ENCODE results near the gene SH3RF3. TPM values are rescaled to one million over a fixed set of nuclear protein-coding genes. Genes with fewer than 3 reads are reported as not detected.
A peak's percentile ranks its signal among the peaks of the same experiment; 100 is the strongest.

Gene SH3RF3
- polyA plus RNA-seq, 1 of the 3 experiments (the other 2 are of a cell fraction), result 1.9 TPM

DNA sequence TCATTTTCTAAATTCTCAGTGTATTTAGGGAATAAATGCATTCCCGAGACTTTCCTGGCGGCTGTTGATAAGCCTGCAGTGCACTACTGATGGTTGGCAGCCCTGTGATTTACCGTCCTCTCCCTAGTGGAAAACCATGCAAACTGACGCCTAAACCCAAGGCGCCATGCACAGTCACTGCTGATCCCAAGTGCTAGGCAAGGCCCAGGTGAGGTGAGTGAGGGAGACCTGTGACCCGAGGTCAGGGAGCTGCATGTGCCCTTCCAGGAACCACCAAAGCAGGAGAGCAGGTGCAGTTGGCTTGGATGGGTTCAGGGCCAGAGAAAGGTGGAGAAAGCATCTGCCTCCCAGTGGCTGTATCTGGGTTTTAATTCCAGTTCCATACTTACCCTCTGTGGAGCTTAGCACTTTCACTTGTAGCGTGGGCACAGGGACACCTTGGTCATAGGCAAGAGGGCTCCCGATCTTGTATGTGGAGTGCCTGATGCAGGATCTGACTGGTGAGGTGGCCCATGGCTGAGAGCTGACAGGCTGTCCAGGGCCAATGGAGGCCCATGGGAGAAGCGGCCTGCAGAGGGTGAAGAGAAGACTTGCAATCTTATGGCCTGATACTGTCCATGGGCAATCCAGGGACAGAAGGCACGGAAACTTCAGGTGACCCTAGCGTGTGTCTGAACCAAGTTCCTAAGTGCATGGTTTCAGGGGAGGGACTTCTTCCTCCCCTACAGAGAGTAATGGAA is 131.3 kb downstream of the SH3RF3 start:
- H3K4me1 ChIP-seq (ENCODE audit: control insufficient read depth in 1 of 2, insufficient read depth in 2 of 2, low read depth in 1 of 2, low read length in 1 of 2), result peaks cover 0 to 48% of the 10 kb centered on the region in 2 experiments; a peak in 1 of 4 replicates
- no peaks in the 10 kb centered on the region for H3K9me2 ChIP-seq
- H3K4me2 ChIP-seq, result no peak overlapping the region
- H3F3A ChIP-seq (replicated peaks; ENCODE audit: insufficient read depth), result no peaks in the 10 kb centered on the region
- no peaks in the 10 kb centered on the region for H3K27me3 ChIP-seq (ENCODE audit: insufficient read depth)
- no peak overlapping the region for H2AFZ ChIP-seq (ENCODE audit: low read depth)
- DNase-seq, result no peak
- H3K4me3 ChIP-seq (ENCODE audit: low read depth in 2 of 2, low read length in 1 of 2), result no peak overlapping the region
- peak overlapping the region in 1 of 2 experiments; percentile 67; a peak in 2 of 4 replicates for H3K27ac ChIP-seq (ENCODE audit: low read depth in 2 of 2, low read length in 1 of 2)
- no peak overlapping the region for H3K9ac ChIP-seq
- POLR2A ChIA-PET, result no interaction called here
- 91% methylated on average over 9 of the region's 11 CpGs for WGBS (ENCODE audit: low lambda C conversion rate)
- CTCF ChIA-PET, result interaction anchor here (1.0 kb wide), 1 partner anchor 132 kb away, joined by 4 read pairs; no protein-coding TSS in a partner anchor
- TF ChIP-seq RAD21 (IDR thresholded peaks at IDR 0.05; ENCODE audit: low read length), result no peak
- TF ChIP-seq RCOR1 (IDR thresholded peaks at IDR 0.05; ENCODE audit: low read length), result no peak
- TF ChIP-seq SMC3 (IDR thresholded peaks at IDR 0.05; ENCODE audit: low read depth, low read length), result no peak
- no peak for TF ChIP-seq GATA2 (CRISPR knock-in tag; IDR thresholded peaks at IDR 0.05)
- TF ChIP-seq, protein P1, sequence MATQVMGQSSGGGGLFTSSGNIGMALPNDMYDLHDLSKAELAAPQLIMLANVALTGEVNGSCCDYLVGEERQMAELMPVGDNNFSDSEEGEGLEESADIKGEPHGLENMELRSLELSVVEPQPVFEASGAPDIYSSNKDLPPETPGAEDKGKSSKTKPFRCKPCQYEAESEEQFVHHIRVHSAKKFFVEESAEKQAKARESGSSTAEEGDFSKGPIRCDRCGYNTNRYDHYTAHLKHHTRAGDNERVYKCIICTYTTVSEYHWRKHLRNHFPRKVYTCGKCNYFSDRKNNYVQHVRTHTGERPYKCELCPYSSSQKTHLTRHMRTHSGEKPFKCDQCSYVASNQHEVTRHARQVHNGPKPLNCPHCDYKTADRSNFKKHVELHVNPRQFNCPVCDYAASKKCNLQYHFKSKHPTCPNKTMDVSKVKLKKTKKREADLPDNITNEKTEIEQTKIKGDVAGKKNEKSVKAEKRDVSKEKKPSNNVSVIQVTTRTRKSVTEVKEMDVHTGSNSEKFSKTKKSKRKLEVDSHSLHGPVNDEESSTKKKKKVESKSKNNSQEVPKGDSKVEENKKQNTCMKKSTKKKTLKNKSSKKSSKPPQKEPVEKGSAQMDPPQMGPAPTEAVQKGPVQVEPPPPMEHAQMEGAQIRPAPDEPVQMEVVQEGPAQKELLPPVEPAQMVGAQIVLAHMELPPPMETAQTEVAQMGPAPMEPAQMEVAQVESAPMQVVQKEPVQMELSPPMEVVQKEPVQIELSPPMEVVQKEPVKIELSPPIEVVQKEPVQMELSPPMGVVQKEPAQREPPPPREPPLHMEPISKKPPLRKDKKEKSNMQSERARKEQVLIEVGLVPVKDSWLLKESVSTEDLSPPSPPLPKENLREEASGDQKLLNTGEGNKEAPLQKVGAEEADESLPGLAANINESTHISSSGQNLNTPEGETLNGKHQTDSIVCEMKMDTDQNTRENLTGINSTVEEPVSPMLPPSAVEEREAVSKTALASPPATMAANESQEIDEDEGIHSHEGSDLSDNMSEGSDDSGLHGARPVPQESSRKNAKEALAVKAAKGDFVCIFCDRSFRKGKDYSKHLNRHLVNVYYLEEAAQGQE (IDR thresholded peaks at IDR 0.05; ENCODE audit: low read depth, low read length), result no peak
- no peaks in the 10 kb centered on the region for H3K36me3 ChIP-seq (replicated peaks in 1 of 2; ENCODE audit: control insufficient read depth in 1 of 2, insufficient read depth in 2 of 2, low read length in 1 of 2)
- H3K9me3 ChIP-seq, result no peaks in the 10 kb centered on the region
- H4K20me1 ChIP-seq (ENCODE audit: insufficient read depth), result 0 out of 2 replicates have a peak, but pooled peaks cover 6% of the 10 kb centered on the region
- peaks cover 8% of the 10 kb centered on the region; the same call in 1 of the 2 replicates for H3K79me2 ChIP-seq (ENCODE audit: insufficient read depth)

DNA sequence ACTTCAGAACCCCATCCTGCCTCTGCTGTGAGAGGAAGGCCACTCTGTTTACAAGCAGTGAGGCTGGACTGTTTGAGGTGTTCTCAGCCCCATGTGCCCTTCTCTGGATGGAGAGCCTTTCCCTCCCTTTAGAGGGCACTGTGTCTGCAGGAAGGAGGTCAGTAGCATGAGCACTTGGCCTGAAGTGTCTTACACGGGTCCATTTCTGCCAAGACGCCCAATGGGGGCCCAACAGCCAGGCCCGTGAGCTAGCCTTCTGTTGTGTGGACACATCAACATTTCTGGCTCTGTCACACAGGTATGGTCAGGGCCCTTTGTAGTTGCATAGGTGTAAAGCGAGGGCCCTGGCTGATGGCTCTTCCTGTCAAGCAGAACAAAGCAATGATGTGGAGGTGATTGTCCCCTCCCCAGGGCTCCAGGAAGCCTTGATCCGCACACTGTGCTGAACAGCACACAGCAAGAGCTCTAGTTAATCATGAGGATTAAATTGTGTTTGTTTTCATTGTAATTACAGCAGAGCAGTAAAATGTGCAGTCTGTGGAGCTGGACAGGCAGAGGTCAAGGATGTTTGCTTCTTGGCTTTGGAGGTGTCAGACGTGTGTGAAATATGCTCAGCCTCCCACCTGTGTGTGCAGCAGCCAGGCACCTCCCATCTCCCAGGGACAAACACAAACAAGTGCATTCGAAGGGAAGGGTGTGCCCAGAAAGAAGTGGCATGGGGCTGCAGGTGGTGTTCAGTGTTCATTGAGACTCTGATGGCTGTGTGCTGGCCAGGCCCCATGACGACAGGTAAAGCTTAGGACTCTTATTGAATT is 132.1 kb downstream of the SH3RF3 start:
- H4K20me1 ChIP-seq (ENCODE audit: insufficient read depth), result 0 out of 2 replicates have a peak, but pooled peaks cover 6% of the 10 kb centered on the region
- H3K27me3 ChIP-seq (ENCODE audit: insufficient read depth), result no peaks in the 10 kb centered on the region
- peaks cover 8% of the 10 kb centered on the region; the same call in 1 of the 2 replicates for H3K79me2 ChIP-seq (ENCODE audit: insufficient read depth)
- H3K9ac ChIP-seq, result no peak overlapping the region
- H2AFZ ChIP-seq (ENCODE audit: low read depth), result no peak overlapping the region
- ChIA-PET POLR2A (no interaction called here), CTCF (interaction anchor here (1.0 kb wide), 1 partner anchor 135 kb away, joined by 3 read pairs; no protein-coding TSS in a partner anchor)
- no peak overlapping the region for H3K4me2 ChIP-seq
- peaks cover 0 to 52% of the 10 kb centered on the region in 2 experiments; a peak in 1 of 4 replicates for H3K4me1 ChIP-seq (ENCODE audit: control insufficient read depth in 1 of 2, insufficient read depth in 2 of 2, low read depth in 1 of 2, low read length in 1 of 2)
- no peaks in the 10 kb centered on the region for H3K9me2 ChIP-seq
- 83% methylated on average over 7 of the region's 8 CpGs for WGBS (ENCODE audit: low lambda C conversion rate)
- H3K4me3 ChIP-seq (ENCODE audit: low read depth in 2 of 2, low read length in 1 of 2), result no peak overlapping the region
- no peaks in the 10 kb centered on the region for H3F3A ChIP-seq (replicated peaks; ENCODE audit: insufficient read depth)
- no peak for DNase-seq
- H3K9me3 ChIP-seq, result no peaks in the 10 kb centered on the region
- H3K36me3 ChIP-seq (replicated peaks in 1 of 2; ENCODE audit: control insufficient read depth in 1 of 2, insufficient read depth in 2 of 2, low read length in 1 of 2), result no peaks in the 10 kb centered on the region
- H3K27ac ChIP-seq (ENCODE audit: low read depth in 2 of 2, low read length in 1 of 2), result no peak overlapping the region; a peak in 1 of 4 replicates
- TF ChIP-seq NRF1 (IDR thresholded peaks at IDR 0.05; ENCODE audit: low read depth, low read length) (no peak), MEF2A (IDR thresholded peaks at IDR 0.05; ENCODE audit: borderline replicate concordance, low read depth) (no peak), JUND (IDR thresholded peaks at IDR 0.05) (no peak), SIN3A (IDR thresholded peaks at IDR 0.05; ENCODE audit: borderline replicate concordance, low read depth, low read length) (no peak), FOXJ3 (CRISPR knock-in tag; IDR thresholded peaks at IDR 0.05) (no peak), EP300 (IDR thresholded peaks at IDR 0.05; ENCODE audit: borderline replicate concordance in 1 of 2, low read depth in 1 of 2, low read length in 1 of 2) (no peak), FOXM1 (IDR thresholded peaks at IDR 0.05; ENCODE audit: low read depth) (no peak), RFX5 (IDR thresholded peaks at IDR 0.05; ENCODE audit: low read length) (no peak), TCF12 (IDR thresholded peaks at IDR 0.05) (no peak), RXRA (IDR thresholded peaks at IDR 0.05; ENCODE audit: borderline replicate concordance, low read depth) (no peak)
- TF ChIP-seq, protein P2, sequence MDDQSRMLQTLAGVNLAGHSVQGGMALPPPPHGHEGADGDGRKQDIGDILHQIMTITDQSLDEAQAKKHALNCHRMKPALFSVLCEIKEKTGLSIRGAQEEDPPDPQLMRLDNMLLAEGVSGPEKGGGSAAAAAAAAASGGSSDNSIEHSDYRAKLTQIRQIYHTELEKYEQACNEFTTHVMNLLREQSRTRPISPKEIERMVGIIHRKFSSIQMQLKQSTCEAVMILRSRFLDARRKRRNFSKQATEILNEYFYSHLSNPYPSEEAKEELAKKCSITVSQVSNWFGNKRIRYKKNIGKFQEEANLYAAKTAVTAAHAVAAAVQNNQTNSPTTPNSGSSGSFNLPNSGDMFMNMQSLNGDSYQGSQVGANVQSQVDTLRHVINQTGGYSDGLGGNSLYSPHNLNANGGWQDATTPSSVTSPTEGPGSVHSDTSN (IDR thresholded peaks at IDR 0.05), result no peak
- TF ChIP-seq, protein P3, sequence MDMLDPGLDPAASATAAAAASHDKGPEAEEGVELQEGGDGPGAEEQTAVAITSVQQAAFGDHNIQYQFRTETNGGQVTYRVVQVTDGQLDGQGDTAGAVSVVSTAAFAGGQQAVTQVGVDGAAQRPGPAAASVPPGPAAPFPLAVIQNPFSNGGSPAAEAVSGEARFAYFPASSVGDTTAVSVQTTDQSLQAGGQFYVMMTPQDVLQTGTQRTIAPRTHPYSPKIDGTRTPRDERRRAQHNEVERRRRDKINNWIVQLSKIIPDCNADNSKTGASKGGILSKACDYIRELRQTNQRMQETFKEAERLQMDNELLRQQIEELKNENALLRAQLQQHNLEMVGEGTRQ (IDR thresholded peaks at IDR 0.05; ENCODE audit: borderline replicate concordance, low read depth, low read length), result no peak
- TF ChIP-seq, protein P4, sequence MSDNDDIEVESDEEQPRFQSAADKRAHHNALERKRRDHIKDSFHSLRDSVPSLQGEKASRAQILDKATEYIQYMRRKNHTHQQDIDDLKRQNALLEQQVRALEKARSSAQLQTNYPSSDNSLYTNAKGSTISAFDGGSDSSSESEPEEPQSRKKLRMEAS (IDR thresholded peaks at IDR 0.05; ENCODE audit: low read depth), result no peak

Measured in SK-N-SH (cell line).